ENCODE measurements around the gene ARHGEF7.

GRCh38 chr13:111217641-111218040, 102.5 kb downstream of the ARHGEF7 start:
- TF ChIP-seq CTCF (optimal IDR thresholded peaks at IDR 0.05 in 1 of 3, IDR thresholded peaks at IDR 0.05 in 1 of 3, conservative IDR thresholded peaks at IDR 0.05 in 1 of 3; ENCODE audit: extremely low read depth in 1 of 3, insufficient read depth in 2 of 3, low read length in 3 of 3) (no peak), EZH2 (IDR thresholded peaks at IDR 0.05; ENCODE audit: low read length) (no peak)
